Tibial nerve (tissue), 4 donors: ENCODE data around the gene SMAD2. TPM values are rescaled to one million over a fixed set of nuclear protein-coding genes. Genes with fewer than 3 reads are reported as not detected.
"Not testable (repeated sequence)": the region's sequence is repeated elsewhere in the genome, so short reads cannot be mapped to it uniquely, and the experiment has no call there.

Experiments
- DNase-seq, 2 donors: peaks; one replicate each; pipeline ENCODE4 v3.0.0-alpha.2; 2019; ENCODE audit warnings: low spot score in 2 of 2
- H3K27ac ChIP-seq, 4 donors: fragments of 200-600 bp; sonication (generic) in 3 of 4; one replicate each; pipeline ENCODE4 v1.5.1; 2017 to 2019; ENCODE audit warnings: mild to moderate bottlenecking in 1 of 4
- H3K27me3 ChIP-seq, 2 donors: fragments of 200-600 bp; sonication (generic) in 1 of 2; one replicate each; pipeline versions ENCODE4 v1.5.1 to v1.6.0; 2017 to 2019
- H3K36me3 ChIP-seq, 3 donors: fragments of 200-600 bp; sonication (generic); one replicate each; pipeline ENCODE4 v1.5.1; 2018 to 2019
- H3K4me1 ChIP-seq, 4 donors: fragments of 200-600 bp; sonication (generic) in 3 of 4; one replicate each; pipeline ENCODE4 v1.5.1; 2017 to 2019
- H3K4me3 ChIP-seq, 4 donors: fragments of 200-600 bp; sonication (generic) in 3 of 4; one replicate each; pipeline ENCODE4 v1.5.1; 2017 to 2019; ENCODE audit warnings: mild to moderate bottlenecking in 1 of 4, moderate library complexity in 1 of 4
- H3K9me3 ChIP-seq, 4 donors: fragments of 200-600 bp; sonication (generic) in 3 of 4; one replicate each; pipeline ENCODE4 v1.5.1; 2017 to 2019
- EP300 ChIP-seq, 2 donors: sonication (generic); formaldehyde crosslinking; IDR thresholded peaks; one replicate each; pipeline ENCODE4 v1.6.1; 2017; ENCODE audit warnings: antibody characterized with exemption in 2 of 2, mild to moderate bottlenecking in 1 of 2
- POLR2A ChIP-seq, 2 donors: fragments of 450-650 bp; IDR thresholded peaks; one replicate each; pipeline ENCODE4 v1.6.1; 2017; ENCODE audit warnings: antibody characterized with exemption in 2 of 2, mild to moderate bottlenecking in 2 of 2, moderate library complexity in 2 of 2
- WGBS, 2 donors: methylation state at CpG; one replicate each; pipeline ENCODE4 v1.1.5; 2018; 5-methylcytosine and 5-hydroxymethylcytosine counted together
- total RNA-seq, 4 donors: library from RNA; depleted of rRNA; stranded (reverse); fragments of >200 nt; gene quantifications; one replicate each; pipeline ENCODE4 v1.1.0, GENCODE V29; 2016
- TF ChIP-seq, protein P1 (sequence below), 5 experiments: fragments of 200-600 bp in 3 of 5; fragments of 450-650 bp in 2 of 5; sonication (generic) in 3 of 5; IDR thresholded peaks; one replicate each; pipeline ENCODE4 v1.5.1; 2016 to 2019; ENCODE audit warnings: antibody characterized with exemption in 5 of 5, mild to moderate bottlenecking in 3 of 5, moderate library complexity in 2 of 5

The SMAD2 gene
- total RNA-seq, 4 donors from 2014 or later = 34.8 to 54.5 (median 45.5) TPM

DNA sequence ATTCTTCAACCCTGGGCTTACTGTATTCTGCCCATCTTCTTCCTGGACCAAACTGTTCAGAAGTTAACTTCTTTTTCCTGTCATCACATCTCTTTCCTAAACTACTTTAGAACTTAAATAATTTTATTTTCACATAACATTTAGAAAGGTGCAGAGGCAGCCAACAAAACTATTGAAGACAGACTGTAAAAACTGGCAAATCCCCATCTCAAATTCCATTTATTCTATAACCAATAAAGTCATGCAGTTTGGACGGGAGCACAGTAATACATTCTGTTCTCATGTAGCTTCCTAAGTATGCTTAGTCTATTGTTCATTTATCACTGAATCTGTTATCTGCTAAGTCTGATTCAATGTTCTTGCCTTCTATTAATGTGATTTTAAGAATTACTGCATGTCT, 99.1 kb downstream of the SMAD2 start:
- H3K27me3 ChIP-seq = no peaks in the 10 kb centered on the region
- WGBS, 2 donors = 37 to 38% methylated on average over 1 of the region's 1 CpG

DNA sequence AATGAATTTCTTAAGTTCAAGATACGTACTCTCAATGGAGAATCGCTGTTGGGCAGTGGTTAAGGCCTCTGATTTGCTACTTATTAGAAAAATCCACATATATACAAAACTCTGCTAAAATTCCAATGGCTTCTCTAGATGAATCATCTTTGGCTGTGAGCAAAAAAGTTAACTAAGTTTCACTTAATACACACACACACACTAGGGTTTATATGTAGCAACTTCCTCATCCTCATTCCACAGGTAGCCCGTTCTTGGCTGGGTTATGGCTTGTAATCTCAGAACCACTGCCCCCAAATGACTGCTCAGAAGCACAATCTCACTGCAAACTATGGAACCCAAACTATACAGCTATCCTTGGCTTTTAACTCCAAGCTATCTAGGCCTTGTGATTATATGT, 99.7 kb downstream of the SMAD2 start:
- DNase-seq = no peak
- H3K27ac ChIP-seq = no peak overlapping the region
- TF ChIP-seq POLR2A (IDR thresholded peaks at IDR 0.05) (no peak), EP300 (IDR thresholded peaks at IDR 0.05) (no peak)
- TF ChIP-seq, protein P1, sequence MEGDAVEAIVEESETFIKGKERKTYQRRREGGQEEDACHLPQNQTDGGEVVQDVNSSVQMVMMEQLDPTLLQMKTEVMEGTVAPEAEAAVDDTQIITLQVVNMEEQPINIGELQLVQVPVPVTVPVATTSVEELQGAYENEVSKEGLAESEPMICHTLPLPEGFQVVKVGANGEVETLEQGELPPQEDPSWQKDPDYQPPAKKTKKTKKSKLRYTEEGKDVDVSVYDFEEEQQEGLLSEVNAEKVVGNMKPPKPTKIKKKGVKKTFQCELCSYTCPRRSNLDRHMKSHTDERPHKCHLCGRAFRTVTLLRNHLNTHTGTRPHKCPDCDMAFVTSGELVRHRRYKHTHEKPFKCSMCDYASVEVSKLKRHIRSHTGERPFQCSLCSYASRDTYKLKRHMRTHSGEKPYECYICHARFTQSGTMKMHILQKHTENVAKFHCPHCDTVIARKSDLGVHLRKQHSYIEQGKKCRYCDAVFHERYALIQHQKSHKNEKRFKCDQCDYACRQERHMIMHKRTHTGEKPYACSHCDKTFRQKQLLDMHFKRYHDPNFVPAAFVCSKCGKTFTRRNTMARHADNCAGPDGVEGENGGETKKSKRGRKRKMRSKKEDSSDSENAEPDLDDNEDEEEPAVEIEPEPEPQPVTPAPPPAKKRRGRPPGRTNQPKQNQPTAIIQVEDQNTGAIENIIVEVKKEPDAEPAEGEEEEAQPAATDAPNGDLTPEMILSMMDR (IDR thresholded peaks at IDR 0.05) = no peak
- H3K9me3 ChIP-seq = no peaks in the 10 kb centered on the region
- H3K27me3 ChIP-seq = no peaks in the 10 kb centered on the region
- H3K4me3 ChIP-seq = no peak overlapping the region
- WGBS, 2 donors = 98 to 99% methylated on average over 3 of the region's 3 CpGs
- H3K4me1 ChIP-seq = no peaks in the 10 kb centered on the region
- peaks cover 0 to 45% (median 0%) of the 10 kb centered on the region in 3 donors for H3K36me3 ChIP-seq

More for the DNA sequence above, 99.1 kb downstream of the SMAD2 start:
- Histone ChIP-seq H3K27ac (no peak overlapping the region), H3K9me3 (no peaks in the 10 kb centered on the region), H3K4me1 (no peaks in the 10 kb centered on the region), H3K4me3 (no peak overlapping the region), H3K36me3 (peaks cover 0 to 39% (median 0%) of the 10 kb centered on the region in 3 donors)
- no peak for TF ChIP-seq EP300 (IDR thresholded peaks at IDR 0.05)
- TF ChIP-seq, protein P1 (IDR thresholded peaks at IDR 0.05) = no peak
- TF ChIP-seq POLR2A (IDR thresholded peaks at IDR 0.05) = no peak
- DNase-seq = no peak

DNA sequence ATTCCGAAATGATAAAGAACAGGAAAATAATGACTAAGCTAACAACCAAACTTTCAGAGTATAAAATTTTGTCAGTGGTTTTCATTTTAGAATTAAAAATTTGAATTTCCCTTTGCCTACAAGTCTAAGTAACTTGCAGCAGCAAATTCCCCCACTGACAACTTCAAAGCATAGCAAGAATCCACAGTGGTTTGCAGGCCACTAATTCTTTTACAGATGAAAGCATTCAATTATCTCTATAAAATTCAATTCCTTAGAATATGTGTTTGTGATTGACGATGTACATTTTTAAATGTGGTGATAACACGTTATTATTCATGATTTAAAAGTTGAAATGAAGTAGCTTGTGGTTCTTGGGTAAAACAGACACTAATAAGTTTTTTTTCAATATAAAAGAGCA, 100.6 kb downstream of the SMAD2 start:
- H3K9me3 ChIP-seq = no peaks in the 10 kb centered on the region
- TF ChIP-seq EP300 (IDR thresholded peaks at IDR 0.05) (no peak), POLR2A (IDR thresholded peaks at IDR 0.05) (no peak)
- TF ChIP-seq, protein P1 (IDR thresholded peaks at IDR 0.05) = no peak
- 94 to 97% methylated on average over 3 of the region's 3 CpGs for WGBS, 2 donors
- no peak overlapping the region for H3K4me3 ChIP-seq
- no peak overlapping the region for H3K27ac ChIP-seq
- no peaks in the 10 kb centered on the region for H3K27me3 ChIP-seq
- H3K36me3 ChIP-seq = peaks cover 0 to 44% (median 0%) of the 10 kb centered on the region in 3 donors
- no peaks in the 10 kb centered on the region for H3K4me1 ChIP-seq
- no peak for DNase-seq

DNA sequence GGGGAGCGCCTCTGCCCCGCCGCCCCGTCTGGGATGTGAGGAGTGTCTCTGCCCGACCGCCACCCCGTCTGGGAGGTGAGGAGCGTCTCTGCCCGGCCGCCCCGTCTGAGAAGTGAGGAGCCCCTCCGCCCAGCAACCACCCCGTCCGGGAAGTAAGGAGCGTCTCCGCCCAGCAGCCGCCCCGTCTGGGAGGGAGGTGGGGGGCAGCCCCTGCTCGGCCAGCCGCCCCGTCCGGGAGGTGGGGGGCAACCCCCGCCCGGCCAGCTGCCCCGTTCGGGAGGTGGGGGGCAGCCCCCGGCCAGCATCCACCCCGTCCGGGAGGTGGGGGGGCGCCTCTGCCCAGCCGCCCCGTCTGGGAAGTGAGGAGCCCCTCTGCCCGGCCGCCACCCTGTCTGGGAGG, 102.4 kb downstream of the SMAD2 start:
- not testable (repeated sequence) for H3K27me3 ChIP-seq, H3K4me1 ChIP-seq, DNase-seq, H3K9me3 ChIP-seq, H3K4me3 ChIP-seq, H3K27ac ChIP-seq
- H3K36me3 ChIP-seq = peaks cover 0 to 34% (median 0%) of the 10 kb centered on the region in 3 donors
- 98% methylated on average over 22 to 24 of the region's 34 CpGs for WGBS, 2 donors

DNA sequence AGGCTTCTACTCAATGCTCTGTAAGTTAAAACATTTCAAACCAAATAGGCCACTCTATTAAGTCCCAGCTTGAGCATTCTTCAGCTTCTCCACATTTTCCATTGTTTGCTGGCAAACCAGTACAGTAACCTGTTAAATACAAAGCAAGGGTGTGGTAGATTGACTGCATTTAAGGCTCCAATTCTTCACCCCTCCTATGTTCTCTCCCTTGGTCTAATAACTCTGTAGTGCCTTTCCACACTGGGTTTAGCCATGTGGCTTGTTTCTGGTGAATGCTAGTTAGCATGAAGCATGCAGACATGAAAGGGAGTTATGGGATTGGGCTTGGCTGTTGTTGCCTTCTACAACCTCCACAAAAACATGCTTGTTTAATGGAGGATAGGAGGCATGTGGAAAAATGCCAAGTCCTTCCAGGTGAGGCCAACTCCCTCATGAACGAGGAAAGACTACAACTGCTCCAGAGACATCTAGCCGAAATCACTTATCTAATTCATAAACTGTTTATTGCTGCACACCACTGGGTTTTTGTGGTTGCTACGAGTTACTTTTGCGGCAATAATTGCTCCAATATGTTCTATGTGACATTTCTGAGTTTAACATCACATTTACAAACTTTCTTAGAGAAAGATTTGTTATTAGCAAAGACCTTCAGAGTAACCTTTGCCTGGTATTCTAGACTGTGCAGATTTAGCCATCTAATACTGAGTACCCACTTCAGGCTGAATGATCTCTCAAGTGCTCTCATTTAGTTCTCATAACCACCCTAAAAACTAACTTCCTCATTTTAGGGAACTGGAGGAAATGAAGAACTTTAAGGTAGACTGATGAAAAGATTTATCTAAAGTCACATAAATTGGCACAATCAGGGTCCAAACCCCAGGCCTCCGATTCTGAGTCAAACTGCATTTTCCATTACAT, 104.0 kb downstream of the SMAD2 start:
- H3K27ac ChIP-seq = no peak overlapping the region
- no peak for DNase-seq
- H3K4me1 ChIP-seq = no peaks in the 10 kb centered on the region
- peaks cover 0 to 34% (median 0%) of the 10 kb centered on the region in 3 donors for H3K36me3 ChIP-seq
- 82 to 83% methylated on average over 5 of the region's 5 CpGs for WGBS, 2 donors
- H3K4me3 ChIP-seq = no peak overlapping the region
- no peak for TF ChIP-seq POLR2A (IDR thresholded peaks at IDR 0.05)
- H3K9me3 ChIP-seq = no peaks in the 10 kb centered on the region
- H3K27me3 ChIP-seq = no peaks in the 10 kb centered on the region

DNA sequence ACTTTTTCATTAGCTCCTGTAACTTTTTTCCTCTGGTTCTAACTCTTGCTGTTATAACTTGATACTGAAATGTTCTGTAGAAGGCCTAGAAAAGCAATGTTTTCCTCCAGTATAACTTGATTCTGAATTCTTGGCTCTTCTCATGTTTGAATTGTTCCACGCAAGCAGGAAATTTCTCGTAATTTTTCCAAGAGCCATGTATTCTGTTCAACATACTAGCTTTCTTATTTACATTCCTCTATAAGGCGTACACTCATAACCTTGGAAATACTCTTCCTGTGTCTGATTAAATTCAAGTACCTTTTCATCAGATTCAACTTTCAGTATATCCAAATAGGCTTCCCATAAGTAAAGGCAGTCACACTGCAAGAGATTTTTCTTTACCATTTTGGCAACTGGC, 109.1 kb downstream of the SMAD2 start:
- no peak for DNase-seq
- TF ChIP-seq, protein P1 (IDR thresholded peaks at IDR 0.05) = no peak
- TF ChIP-seq POLR2A (IDR thresholded peaks at IDR 0.05) (no peak), EP300 (IDR thresholded peaks at IDR 0.05) (no peak)
- Histone ChIP-seq H3K4me3 (no peak overlapping the region), H3K36me3 (peaks cover 0 to 7% (median 0%) of the 10 kb centered on the region in 3 donors), H3K9me3 (no peaks in the 10 kb centered on the region), H3K4me1 (no peaks in the 10 kb centered on the region), H3K27ac (no peak overlapping the region), H3K27me3 (no peaks in the 10 kb centered on the region)
- WGBS, 2 donors = 70 to 80% methylated on average over 3 of the region's 3 CpGs
